GM18520 (cell line): ENCODE data around the gene STAB1.

ENCODE experiments used
- ATAC-seq: cut with Tn5 transposase; IDR thresholded peaks from one replicate; pipeline ENCODE4 v1.9.1; 2021; ENCODE audit not compliant: unreplicated experiment

Gene STAB1

DNA sequence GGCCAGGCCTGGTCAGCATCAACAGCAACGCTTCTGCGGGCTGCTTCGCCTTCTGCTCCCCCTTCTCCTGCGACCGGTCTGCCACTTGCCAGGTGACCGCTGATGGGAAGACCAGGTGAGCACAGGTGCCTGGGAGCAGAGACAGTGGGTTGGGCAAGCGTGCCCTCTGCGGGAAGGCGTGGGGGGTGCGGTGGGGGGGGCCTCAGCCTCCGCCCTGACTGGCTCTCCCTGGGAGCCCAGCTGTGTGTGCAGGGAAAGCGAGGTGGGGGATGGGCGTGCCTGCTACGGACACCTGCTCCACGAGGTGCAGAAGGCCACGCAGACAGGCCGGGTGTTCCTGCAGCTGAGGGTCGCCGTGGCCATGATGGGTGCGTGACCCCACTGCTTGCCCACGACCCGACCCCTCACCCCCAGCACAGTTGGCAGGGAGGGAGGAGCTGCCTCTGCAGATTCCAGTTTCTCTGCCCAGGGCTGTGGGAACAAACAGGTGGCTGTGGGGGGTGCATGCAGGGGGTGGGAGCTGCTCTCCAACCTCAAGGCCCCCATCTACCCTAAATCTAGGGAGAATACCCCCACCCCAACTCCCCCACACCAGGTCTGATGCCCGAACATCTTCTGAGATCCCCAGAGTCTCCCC lies 8.8 kb downstream of the STAB1 start:
- ATAC-seq, result no peak

DNA sequence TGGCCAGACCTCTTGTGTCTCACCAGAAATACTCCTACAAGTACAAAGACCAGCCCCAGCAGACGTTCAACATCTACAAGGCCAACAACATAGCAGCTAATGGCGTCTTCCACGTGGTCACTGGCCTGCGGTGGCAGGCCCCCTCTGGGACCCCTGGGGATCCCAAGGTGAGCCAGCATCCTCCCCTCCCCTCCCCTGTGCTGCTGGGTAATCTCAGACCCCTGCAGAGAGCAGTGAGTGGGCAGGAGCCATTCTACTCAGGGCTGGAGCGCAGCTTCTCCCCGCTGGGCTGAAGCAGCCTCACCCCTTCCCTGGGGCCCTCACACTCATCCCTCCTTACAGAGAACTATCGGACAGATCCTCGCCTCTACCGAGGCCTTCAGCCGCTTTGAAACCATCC lies 9.8 kb downstream of the STAB1 start:
- no peak for ATAC-seq

DNA sequence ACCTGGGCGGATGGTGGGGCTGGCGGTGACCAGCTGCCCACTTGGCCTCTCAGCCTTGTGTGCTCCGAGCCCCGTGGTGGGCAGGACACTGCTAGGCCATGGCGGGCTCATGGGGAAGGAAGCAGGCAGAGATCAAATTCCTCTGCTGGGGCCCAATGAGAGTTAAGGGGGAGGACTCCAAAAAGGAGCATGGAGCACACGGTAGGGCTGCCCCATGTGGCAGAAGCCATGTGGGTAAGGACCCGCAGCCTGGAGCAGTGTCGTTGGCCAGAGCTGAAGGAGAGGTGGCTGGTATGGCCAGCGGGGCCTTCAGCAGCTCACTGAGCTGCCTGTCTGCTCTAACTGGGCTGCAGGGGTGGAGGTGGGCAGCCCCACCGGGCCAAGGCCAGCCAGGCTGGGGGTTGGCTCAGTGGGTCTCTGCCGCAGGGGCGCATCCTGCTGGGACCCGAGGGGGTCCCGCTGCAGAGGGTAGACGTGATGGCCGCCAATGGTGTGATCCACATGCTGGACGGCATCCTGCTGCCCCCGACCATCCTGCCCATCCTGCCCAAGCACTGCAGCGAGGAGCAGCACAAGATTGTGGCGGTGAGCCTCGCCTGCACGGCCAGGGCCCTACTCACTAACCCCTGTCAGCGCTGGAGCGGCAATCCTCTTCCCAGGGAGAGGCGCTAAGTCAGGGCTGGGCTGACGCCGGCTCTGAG lies 11.3 kb downstream of the STAB1 start:
- ATAC-seq, result no peak

DNA sequence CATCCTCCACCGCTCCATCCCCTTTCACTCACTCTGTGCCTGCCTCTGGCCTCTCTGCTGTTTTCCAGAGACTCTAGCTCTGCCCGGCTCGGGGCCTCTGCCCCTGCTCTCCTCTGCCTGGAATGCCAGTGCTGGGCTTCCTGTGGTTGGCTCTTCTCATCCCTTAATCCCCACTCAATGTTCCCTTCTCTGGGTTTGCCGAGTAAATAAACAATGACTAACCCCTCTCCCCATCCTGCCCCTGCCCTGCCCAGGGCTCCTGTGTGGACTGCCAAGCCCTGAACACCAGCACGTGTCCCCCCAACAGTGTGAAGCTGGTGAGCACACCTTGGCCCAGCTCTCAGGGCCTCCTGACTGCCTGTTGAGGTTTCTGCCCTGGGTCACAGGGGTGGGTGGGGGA lies 12.2 kb downstream of the STAB1 start:
- ATAC-seq, result no peak

DNA sequence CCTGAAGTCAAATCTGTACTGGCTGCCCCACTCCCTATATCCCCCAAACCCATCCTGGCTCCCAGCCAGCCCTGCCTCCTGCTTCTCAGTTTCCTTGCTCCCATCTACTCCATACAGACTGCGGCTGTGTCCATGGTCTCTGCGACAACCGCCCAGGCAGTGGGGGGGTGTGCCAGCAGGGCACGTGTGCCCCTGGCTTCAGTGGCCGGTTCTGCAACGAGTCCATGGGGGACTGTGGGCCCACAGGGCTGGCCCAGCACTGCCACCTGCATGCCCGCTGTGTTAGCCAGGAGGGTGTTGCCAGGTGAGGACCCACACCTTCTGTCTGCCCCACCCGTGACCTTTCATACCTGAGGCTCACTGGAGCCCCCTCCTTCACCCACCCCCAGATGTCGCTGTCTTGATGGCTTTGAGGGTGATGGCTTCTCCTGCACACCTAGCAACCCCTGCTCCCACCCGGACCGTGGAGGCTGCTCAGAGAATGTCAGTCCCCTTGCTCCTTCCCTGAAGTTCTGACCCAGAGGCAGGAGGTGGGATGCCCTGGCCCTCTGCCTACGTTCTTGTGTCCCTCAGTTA lies 14.7 kb downstream of the STAB1 start:
- no peak for ATAC-seq

DNA sequence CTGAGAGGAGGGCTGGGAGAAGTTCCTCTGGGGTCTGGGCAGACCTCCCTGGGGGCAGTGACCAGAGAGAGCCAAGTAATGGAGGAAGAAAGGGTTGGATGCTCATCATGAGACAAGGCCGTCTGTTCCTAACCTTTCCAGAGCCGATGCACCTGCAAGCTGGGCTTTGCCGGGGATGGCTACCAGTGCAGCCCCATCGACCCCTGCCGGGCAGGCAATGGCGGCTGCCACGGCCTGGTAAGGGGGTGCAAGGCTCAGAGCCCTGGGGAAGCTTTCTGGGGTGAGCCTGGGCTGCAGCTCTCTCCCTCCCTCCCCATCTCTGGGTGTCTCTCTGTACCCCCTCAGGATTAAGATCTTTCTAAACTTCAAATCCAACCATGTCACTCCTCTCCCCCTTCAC lies 16.4 kb downstream of the STAB1 start:
- ATAC-seq, result no peak

DNA sequence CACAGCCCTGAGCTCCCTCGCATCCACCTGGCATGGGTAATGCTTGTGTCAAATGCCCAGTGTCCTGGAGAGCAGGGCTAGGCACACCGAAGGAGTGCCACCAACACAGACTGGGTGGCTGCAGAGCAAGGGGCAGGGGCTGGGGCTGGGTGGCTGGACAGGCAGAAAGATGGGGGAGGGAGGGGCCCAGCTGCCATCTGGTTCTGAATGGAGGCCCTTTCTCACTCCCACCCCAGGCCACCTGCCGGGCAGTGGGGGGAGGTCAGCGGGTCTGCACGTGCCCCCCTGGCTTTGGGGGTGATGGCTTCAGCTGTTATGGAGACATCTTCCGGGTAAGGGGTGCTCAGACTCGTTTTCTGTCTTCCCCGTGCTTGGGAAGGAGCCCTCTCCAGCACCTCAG lies 17.0 kb downstream of the STAB1 start:
- no peak for ATAC-seq

DNA sequence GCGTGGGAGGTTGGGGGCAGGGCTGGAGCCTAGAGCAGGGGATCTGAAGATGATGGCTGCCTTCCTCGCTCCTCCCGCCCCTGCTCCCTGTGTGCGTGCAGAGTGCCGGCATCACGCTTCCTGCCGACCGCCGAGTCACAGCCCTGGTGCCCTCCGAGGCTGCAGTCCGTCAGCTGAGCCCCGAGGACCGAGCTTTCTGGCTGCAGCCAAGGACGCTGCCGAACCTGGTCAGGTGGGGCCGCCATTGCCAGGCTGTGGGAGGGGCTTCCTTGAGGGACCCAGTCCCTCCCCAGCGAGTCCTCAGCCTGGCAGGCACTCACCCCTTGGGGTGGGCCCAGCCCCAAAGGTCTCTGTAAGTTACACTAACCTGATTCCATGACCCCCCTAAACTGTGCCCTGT lies 17.6 kb downstream of the STAB1 start:
- ATAC-seq, result no peak

DNA sequence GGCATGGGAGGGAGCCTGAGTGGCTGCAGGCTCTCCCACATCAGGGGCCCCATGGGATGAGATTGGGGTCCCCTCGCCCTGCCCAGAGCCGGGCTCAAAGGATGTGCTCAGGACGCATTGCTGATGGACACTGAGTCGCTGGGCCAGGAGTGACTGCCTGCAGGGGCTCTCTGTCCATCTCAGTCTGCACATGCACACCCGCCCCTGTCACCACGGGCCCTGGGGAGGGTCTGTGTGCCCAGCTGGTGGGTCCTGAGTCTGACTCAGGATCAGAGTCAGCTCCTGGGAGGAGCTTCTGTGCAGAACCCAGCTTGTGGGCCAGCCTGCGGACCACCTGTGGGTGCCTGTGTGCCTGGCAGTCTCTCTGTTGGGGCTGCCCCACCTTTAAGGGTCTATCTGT lies 18.1 kb downstream of the STAB1 start:
- ATAC-seq, result no peak

DNA sequence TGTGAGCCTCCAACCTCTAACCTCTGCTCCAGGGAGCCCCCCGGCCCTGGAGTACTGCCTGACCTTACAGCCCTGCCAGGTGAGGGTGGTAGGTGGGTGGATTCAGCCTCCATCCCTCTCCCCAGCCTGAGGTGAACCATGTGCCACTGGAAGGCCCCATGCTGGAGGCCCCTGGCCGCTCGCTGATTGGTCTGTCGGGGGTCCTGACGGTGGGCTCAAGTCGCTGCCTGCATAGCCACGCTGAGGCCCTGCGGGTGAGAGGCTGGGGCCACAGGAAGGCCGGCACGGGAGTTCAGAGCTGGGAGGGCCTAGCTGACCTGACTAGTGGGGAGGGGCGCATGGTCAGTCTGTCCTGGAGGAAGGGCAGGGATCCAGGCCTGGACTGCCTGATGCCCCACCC lies 19.4 kb downstream of the STAB1 start:
- no peak for ATAC-seq

DNA sequence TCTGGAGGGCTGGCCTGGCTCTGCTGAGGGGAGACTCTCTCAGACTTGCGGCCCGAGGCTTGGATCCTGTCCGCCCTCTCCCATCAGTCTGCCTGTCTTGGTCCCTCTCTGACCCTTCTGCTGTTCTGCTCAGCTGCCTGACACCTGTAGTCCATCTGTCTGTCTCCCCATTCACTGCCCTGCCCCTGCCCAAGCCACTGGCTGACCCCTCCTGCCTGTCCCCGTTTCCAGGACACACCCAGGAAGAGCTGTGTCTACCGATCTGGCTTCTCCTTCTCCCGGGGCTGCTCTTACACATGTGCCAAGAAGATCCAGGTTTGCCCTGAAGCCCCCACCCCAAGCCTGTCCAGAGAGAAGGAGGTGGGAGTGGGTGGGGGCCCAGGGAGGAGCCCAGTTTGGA lies 20.1 kb downstream of the STAB1 start:
- no peak for ATAC-seq

DNA sequence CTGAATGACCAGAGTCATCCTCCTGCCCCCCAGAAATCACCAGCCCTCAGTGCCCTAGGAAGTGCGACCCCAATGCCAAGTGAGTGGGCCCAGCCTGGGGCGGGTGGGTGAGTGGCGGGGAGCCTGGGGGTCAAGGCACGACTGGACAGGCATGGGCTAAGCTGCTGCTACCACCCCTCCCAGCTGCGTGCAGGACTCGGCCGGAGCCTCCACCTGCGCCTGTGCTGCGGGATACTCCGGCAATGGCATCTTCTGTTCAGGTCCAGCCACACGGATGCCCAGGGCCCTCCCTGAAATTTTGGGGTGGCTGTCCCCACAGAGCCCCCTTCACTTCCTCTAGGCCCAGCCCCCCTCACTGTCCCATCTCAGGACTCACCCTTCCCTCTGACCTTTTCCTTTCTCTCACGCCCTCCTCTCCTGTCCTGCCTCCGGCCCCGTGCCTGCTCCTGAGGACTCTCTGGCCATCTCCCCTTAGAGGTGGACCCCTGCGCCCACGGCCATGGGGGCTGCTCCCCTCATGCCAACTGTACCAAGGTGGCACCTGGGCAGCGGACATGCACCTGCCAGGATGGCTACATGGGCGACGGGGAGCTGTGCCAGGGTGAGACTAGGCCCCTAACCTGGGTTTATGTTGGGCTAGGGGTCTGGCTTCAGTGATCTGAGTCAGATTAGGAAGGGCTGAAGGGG lies 21.5 kb downstream of the STAB1 start:
- no peak for ATAC-seq

DNA sequence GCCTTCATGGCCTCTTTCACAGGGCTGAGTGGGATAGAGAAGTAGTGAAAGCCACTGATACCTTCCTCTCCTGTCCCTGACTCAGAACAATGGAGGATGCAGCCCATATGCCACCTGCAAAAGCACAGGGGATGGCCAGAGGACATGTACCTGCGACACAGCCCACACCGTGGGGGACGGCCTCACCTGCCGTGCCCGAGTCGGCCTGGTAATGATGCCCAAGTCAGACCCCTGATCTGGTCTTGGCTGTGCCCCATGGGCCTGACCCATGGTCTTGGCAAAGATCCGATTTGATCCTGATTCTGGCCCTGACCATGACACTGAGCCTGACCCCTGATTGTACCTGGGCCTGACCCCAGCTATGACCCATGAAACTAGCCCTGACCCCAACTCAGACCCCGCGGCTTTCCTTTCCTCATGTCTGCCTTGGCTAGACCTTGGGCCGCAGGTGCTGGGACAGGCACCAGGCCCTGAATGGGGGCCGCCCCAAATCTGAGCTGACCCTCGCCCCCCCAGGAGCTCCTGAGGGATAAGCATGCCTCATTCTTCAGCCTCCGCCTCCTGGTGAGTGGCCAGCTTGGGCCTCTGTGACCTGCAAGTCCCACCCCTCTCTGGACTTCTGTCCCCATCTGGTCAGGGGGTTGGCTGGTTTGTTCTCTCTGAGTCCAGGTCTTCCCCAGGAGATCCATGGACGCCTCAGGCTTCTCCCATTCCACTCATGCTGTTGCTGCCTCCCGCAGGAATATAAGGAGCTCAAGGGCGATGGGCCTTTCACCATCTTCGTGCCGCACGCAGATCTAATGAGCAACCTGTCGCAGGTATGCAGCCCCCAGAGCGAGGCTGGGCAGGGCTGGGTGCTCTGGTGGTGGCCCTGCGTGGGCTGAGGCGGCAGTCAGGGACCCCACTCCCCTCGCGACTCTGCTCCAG lies 22.9 kb downstream of the STAB1 start:
- ATAC-seq, result no peak

DNA sequence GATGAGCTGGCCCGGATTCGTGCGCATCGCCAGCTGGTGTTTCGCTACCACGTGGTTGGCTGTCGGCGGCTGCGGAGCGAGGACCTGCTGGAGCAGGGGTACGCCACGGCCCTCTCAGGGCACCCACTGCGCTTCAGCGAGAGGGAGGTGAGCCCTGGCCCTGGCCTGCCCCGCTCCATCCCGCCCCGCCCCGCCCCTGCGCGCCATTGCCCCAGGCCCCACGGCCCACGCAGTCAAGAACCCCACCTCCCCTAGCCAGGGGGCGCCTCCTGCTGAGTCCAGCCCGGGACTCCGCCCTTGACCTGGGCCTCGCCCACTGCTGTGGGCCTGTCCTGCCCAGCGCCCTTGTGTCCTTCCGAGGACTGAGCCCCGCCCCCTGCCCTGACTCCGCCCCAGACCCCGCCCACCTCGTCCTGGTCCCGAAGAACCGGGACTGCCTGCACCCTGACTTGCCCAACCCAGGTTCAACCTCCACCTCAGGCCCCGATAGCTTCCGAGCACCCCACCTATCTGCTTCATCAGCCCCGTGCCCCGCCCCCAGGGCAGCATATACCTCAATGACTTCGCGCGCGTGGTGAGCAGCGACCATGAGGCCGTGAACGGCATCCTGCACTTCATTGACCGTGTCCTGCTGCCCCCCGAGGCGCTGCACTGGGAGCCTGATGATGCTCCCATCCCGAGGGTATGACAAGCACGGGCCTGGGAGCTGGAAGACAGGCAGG lies 23.7 kb downstream of the STAB1 start:
- ATAC-seq, result no peak

DNA sequence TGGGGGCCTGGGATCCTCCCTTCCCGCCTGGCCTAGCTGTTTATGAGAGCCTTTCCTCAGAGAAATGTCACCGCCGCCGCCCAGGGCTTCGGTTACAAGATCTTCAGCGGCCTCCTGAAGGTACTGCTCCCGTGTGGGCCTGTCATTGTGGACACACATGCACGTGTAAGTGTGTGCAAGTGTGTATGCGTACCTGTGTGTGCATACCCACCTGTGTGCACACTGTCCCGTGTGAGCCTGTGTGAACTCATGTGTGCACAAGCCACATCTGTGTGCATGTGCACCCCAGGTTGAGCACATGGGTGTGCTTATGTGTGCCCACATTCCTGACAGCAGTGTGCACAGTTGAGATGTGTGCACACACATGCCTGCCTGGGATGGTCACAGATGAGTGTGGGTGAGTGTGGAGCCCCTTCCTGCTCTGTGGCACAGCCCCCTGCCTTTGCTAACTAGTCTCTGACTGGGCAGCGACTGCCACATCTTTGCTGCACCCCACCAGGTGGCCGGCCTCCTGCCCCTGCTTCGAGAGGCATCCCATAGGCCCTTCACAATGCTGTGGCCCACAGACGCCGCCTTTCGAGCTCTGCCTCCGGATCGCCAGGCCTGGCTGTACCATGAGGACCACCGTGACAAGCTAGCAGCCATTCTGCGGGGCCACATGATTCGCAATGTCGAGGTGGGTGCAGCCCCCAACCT lies 24.5 kb downstream of the STAB1 start:
- no peak for ATAC-seq

DNA sequence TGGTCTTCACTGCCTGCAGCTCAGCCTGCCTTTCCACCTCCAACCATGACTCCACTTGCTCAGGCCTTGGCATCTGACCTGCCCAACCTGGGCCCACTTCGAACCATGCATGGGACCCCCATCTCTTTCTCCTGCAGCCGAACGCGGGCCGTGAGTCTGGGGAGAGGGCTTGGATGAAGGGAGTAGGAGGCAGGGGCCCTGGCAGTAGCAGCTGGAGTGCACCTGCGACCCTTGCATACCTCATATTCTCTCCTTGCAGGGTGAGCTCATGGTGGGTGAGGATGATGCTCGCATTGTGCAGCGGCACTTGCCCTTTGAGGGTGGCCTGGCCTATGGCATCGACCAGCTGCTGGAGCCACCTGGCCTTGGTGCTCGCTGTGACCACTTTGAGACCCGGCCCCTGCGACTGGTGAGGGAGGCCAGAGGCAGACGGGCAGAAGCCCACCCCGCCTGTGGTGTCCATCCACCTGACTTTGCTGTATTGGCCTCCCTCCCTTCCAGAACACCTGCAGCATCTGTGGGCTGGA lies 25.1 kb downstream of the STAB1 start:
- ATAC-seq, result no peak

DNA sequence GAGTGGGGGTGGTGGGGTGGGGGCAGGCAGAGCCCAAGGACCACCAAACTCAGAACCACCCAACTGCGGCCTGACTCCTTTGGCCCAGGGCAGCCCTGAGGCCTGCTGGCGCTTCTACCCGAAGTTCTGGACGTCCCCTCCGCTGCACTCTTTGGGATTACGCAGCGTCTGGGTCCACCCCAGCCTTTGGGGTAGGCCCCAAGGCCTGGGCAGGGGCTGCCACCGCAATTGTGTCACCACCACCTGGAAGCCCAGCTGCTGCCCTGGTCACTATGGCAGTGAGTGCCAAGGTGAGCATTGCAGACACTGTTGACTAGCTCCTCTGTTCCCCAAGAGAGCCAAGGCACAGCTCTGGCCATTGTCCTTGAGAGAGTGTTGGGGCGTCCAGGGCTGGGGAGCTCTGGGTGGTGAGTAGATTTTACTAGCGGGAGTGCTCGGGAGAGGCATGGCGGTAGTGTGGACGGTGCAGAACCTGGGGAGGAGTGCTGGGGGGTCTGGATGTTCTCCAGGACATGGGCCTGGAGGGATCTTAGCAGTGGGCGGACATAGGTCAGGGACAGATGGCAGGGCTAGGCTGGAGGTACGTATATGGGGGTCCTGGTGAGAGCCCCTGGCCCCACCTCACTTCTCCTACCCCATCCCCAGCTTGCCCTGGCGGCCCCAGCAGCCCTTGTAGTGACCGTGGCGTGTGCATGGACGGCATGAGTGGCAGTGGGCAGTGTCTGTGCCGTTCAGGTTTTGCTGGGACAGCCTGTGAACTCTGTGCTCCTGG lies 25.8 kb downstream of the STAB1 start:
- no peak for ATAC-seq

DNA sequence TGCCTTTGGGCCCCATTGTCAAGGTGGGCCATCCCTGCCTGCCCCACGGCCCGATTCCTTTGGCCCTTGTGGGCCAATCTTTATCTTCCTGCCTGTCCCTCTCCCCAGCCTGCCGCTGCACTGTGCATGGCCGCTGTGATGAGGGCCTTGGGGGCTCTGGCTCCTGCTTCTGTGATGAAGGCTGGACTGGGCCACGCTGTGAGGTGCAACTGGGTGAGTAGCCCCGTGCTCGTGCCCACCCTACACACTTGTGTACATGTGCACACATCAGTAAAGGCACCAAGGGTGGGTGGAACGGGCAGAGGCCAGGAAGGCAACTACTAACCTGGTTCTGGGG lies 26.3 kb downstream of the STAB1 start:
- ATAC-seq, result no peak
